Measurements from ENCODE around the gene SPATC1L. TPM values are rescaled to one million over a fixed set of nuclear protein-coding genes. Genes with fewer than 3 reads are reported as not detected.
"Not testable (repeated sequence)": the region's sequence is repeated elsewhere in the genome, so short reads cannot be mapped to it uniquely, and the experiment has no call there.

SPATC1L gene
- total and polyA plus RNA-seq, 8 donors, result 5.0 to 17.7 (median 12.8) TPM

DNA sequence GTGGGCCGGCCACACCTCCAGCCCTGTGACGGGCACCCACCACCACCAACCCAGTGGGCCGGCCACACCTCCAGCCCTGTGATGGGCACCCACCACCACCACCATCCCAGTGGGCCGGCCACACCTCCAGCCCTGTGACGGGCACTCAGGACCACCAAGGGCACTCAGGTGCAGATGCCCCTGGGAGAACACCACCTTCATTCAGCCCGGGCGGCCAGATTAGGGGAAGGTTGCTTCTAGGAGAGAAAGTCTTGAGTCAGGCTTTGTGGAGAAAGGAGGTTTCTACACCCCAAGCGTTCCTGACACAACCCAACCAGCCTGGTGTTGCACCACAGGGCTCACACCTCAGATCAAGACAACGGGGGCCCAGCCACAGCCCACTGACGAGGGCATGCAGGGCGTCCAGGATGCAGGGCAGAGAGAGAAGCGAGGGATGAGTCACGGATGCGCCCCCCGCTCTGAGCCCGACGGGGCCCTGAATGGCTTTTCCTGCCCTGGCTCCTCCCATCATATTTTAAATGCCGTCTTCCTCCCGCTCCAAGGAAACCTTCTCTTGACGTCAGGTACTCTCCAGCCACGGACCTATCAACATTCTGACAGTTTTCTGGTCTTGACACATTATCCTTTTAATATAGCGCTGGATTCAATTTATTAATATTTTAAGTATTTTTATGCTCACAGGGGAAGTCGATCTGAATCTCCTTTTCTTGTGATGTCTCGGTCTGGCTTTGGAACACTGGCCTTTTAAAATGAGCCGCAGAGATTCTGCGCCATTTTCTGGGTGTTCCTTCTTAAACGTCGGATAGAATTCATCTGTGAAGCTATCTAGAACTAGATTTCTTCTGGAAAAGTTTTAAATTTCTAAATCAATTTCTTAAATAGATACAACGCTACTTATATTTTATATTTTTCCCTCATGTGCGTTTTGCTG lies 631 bp upstream of the SPATC1L start:
- no peaks in the 10 kb centered on the region for H3K27me3 ChIP-seq
- intact Hi-C loops (cut with DNase I), result no loop called here
- H3K36me3 ChIP-seq, result peaks cover 0 to 12% of the 10 kb centered on the region in 2 donors
- H3K27ac ChIP-seq, result peak overlapping the region; percentile 62 to 84
- no peaks in the 10 kb centered on the region for H3K9me3 ChIP-seq
- peak overlapping the region; percentile 24 to 64 for H3K4me3 ChIP-seq
- DNase-seq, result peak; percentile 85 to 93 (median 88)
- peaks cover 0 to 27% of the 10 kb centered on the region in 2 donors for H3K4me1 ChIP-seq
- no peak for TF ChIP-seq CTCF (IDR thresholded peaks at IDR 0.05)
- peak; percentile 71 for ATAC-seq

DNA sequence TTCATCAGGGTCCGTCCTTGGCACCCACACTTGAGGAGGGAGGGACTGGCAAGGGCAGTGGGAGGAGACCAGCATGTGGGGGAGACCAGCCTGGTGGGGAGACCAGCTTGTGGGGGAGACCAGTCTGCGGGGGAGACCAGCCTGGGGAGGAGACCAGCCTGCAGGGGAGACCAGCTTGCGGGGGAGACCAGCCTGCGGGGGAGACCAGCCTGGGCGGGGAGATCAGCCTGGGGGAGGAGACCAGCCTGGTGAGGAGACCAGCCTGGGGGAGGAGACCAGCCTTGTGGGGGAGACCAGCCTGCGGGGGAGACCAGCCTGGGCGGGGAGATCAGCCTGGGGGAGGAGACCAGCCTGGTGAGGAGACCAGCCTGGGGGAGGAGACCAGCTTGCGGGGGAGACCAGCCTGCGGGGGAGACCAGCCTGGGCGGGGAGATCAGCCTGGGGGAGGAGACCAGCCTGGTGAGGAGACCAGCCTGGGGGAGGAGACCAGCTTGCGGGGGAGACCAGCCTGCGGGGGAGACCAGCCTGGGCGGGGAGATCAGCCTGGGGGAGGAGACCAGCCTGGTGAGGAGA lies 836 bp downstream of the SPATC1L start:
- intact Hi-C loops (cut with DNase I); H3K27me3 ChIP-seq; ATAC-seq; H3K9me3 ChIP-seq; DNase-seq; H3K27ac ChIP-seq; H3K36me3 ChIP-seq: not testable (repeated sequence)
- Histone ChIP-seq H3K4me3 (peak overlapping the region in 1 of 2 donors; percentile 64), H3K4me1 (peaks cover 0 to 12% of the 10 kb centered on the region in 2 donors)

DNA sequence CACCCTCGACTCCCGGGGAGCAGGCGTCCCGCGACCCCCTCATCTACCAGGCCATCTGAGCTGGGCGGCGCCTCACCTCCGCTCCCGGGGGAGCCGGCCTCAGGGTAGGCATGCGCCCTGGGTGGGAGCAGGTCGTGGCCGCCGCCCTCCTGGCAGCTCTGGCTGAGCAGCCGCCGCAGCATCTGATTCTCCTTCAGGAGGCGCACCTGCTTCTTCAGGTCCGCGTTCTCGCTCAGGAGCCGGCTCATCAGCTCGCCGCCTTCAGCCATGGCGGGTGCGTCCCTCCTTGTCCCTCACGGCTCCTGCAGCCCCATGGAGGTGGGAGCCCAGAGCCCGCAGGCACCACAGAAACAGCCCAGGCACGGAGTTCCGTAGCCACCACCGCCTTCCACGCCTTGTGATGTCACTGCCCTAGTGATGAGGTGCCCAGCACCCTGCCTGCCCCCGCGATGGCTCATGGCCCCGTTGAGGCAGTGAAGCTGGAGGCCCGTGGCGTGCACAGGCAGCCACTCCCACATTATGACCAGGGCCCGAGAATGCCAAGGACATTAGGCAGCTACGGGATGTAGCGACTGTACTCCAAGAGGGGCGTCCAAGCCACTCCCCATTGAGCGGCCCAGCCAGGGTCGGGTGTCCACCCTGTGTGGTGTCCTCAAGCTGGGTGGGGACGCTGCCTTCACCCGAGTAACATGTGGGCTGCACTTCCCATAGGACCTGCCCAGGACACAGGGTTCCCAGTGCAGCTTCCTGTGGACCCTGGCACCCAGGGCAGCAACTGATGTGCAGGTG lies 1.5 kb downstream of the SPATC1L start:
- intact Hi-C loops (cut with DNase I), result no loop called here
- TF ChIP-seq CTCF (IDR thresholded peaks at IDR 0.05), result no peak
- no peaks in the 10 kb centered on the region for H3K27me3 ChIP-seq
- DNase-seq (no peak), ATAC-seq (no peak)
- no peaks in the 10 kb centered on the region for H3K36me3 ChIP-seq
- H3K4me1 ChIP-seq, result peaks cover 0 to 10% of the 10 kb centered on the region in 2 donors
- no peak overlapping the region for H3K27ac ChIP-seq
- H3K4me3 ChIP-seq, result no peak overlapping the region
- no peaks in the 10 kb centered on the region for H3K9me3 ChIP-seq

DNA sequence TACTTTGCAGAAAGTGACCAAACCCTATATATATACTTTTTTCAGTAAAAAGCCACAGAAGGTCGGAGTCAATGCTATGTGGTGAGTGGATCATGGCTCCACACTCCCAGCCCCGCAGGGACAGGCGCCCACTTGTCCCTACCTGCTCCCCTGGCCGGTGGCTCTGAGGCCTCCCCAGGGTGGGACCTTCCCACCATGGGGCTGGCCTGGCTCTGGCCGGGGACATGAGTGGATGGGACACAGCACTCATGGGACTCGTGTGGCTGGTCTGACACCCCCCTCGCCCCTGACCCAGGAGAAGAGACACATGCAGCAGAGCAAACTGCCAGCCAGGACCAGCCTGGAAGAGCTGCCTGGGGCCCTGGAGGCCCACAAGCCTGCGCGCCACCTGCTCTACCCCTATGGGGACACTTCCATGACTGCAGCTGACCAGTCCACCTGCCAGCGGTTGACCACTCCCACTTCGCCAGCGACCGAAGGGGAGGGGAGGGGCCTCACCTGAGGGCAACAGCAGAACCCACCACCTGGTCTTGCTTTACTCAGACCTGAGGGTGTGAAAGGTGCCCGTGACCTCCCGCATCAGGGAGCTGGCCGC lies 2.2 kb downstream of the SPATC1L start:
- no peak for TF ChIP-seq CTCF (IDR thresholded peaks at IDR 0.05)
- no peak for DNase-seq
- Histone ChIP-seq H3K4me3 (no peak overlapping the region), H3K27ac (no peak overlapping the region), H3K9me3 (no peaks in the 10 kb centered on the region), H3K4me1 (peaks cover 0 to 10% of the 10 kb centered on the region in 2 donors), H3K27me3 (no peaks in the 10 kb centered on the region), H3K36me3 (no peaks in the 10 kb centered on the region)
- ATAC-seq, result no peak
- intact Hi-C loops (cut with DNase I), result no loop called here

DNA sequence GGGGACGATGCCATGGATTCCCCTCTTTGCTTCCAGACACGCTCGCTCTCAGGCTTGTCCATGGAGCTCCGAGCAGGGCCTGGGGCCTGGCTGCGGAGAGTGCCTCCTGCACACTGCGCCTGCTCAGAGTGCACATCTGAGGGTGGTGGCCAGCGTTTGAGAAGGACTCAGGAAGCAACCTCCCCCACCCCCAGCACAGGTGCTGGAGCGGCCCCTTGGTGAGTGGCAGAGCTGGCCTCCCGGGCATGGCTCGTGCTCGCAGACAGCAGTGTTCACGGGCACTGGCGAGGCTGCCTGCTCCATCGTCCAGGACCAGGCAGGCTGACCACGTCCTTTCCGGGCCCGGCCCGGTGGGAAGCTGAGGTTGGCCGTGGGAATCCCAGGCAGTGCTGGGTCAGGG lies 2.8 kb downstream of the SPATC1L start:
- no peak overlapping the region for H3K4me3 ChIP-seq
- ATAC-seq (no peak), DNase-seq (no peak)
- H3K4me1 ChIP-seq, result peaks cover 0 to 10% of the 10 kb centered on the region in 2 donors
- H3K27me3 ChIP-seq, result no peaks in the 10 kb centered on the region
- TF ChIP-seq CTCF (IDR thresholded peaks at IDR 0.05), result no peak
- H3K9me3 ChIP-seq, result peaks cover 0 to 5% of the 10 kb centered on the region in 2 donors
- intact Hi-C loops (cut with DNase I), result no loop called here
- no peak overlapping the region for H3K27ac ChIP-seq
- no peaks in the 10 kb centered on the region for H3K36me3 ChIP-seq
